Transverse colon (tissue), 4 donors: ENCODE data around the gene RAP1GAP2. TPM values are rescaled to one million over a fixed set of nuclear protein-coding genes. Genes with fewer than 3 reads are reported as not detected.

Experiments
- DNase-seq: peaks from one replicate; pipeline ENCODE4 v3.0.0-alpha.2; 2019
- H3K27ac ChIP-seq, 4 donors: fragments of 200-600 bp; sonication (generic); 2 replicates each; pipeline ENCODE4 v1.5.1; 2016 to 2018; ENCODE audit warnings: inconsistent platforms in 4 of 4
- H3K27me3 ChIP-seq: fragments of 200-600 bp; sonication (generic); 2 replicates; pipeline ENCODE4 v1.5.1; 2017; ENCODE audit warnings: inconsistent platforms
- H3K36me3 ChIP-seq, 4 donors: fragments of 200-600 bp; sonication (generic); 2 replicates each; pipeline ENCODE4 v1.5.1; 2017 to 2019; ENCODE audit warnings: inconsistent platforms in 4 of 4
- H3K4me1 ChIP-seq, 4 donors: fragments of 200-600 bp; sonication (generic); 2 replicates each; pipeline ENCODE4 v1.5.1; 2017 to 2020; ENCODE audit warnings: inconsistent platforms in 4 of 4
- H3K4me3 ChIP-seq, 4 donors: fragments of 200-600 bp; sonication (generic); 1 replicate in 1 of 4; 2 replicates in 3 of 4; pipeline versions ENCODE4 v1.5.1 to v1.6.1; 2017 to 2019; ENCODE audit warnings: inconsistent platforms in 4 of 4
- H3K9me3 ChIP-seq, 2 donors: fragments of 200-600 bp; sonication (generic); 2 replicates each; pipeline ENCODE4 v1.5.1; 2017 to 2019; ENCODE audit warnings: inconsistent platforms in 2 of 2
- EP300 ChIP-seq: sonication (generic); formaldehyde crosslinking; IDR thresholded peaks from one replicate; pipeline ENCODE4 v1.6.1; 2017; ENCODE audit warnings: antibody characterized with exemption, low read depth
- POLR2A ChIP-seq: fragments of 450-650 bp; IDR thresholded peaks from one replicate; pipeline ENCODE4 v1.6.1; 2016; ENCODE audit warnings: antibody characterized with exemption, mild to moderate bottlenecking, moderate library complexity
- POLR2AphosphoS5 ChIP-seq, 3 donors: sonication (generic); formaldehyde crosslinking; IDR thresholded peaks; one replicate each; pipeline ENCODE4 v1.6.1; 2016; ENCODE audit warnings: antibody characterized with exemption in 3 of 3
- WGBS, 2 donors: methylation state at CpG; one replicate each; pipeline ENCODE4 v1.1.5; 2018; ENCODE audit warnings: low coverage in 1 of 2; 5-methylcytosine and 5-hydroxymethylcytosine counted together
- in situ Hi-C, 4 donors: fragments of 200-750 bp; cut with MboI; loops; one replicate each; pipeline versions ENCODE4 v1.15.0 to v1.15.1; 2017; ENCODE audit warnings: low sequenced_read_pairs in 3 of 4, low pct_ligation_motif_present in 1 of 4, low pct_unique_long_range_greater_than_20kb in 1 of 4
- intact Hi-C: fragments of 100-400 bp; cut with DNase I; formaldehyde crosslinking; loops from one replicate; pipeline ENCODE4 v1.15.1; 2023; ENCODE audit warnings: low total_unique reads
- total RNA-seq, 4 donors: library from RNA; depleted of rRNA; stranded (reverse); fragments of >200 nt; gene quantifications; one replicate each; pipeline ENCODE4 v1.1.0, GENCODE V29; 2016
- TF ChIP-seq, protein P1 (sequence below), 5 experiments: fragments of 200-600 bp in 3 of 5; fragments of 450-650 bp in 2 of 5; sonication (generic) in 3 of 5; IDR thresholded peaks; 1 replicate in 2 of 5; 2 replicates in 3 of 5; pipeline ENCODE4 v1.5.1; 2016 to 2017; ENCODE audit warnings: antibody characterized with exemption in 5 of 5, inconsistent platforms in 3 of 5, mild to moderate bottlenecking in 2 of 5, moderate library complexity in 1 of 5

The RAP1GAP2 gene
- total RNA-seq, 4 donors from 2014 or later: 23.0 to 39.6 (median 33.9) TPM

DNA sequence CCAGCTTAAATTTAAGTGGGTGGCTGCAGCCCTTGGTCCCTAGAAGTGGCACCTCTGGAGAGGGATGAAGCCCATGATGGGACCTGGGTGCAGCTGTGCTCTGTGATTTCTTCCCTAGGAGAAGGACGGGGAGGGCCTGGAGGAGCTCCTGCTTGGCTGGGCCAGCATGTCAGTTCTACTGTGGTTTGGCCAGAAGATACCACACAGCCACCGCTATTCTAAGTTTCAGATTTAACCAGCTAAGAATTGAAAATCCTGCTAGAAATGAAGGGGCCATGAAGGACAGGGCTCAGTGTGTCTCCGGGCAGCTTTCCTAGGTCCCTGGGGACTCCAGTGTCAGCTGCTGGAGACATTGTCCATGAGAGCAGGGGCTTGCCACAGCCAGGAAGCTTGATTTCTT lies 9.7 kb downstream of the RAP1GAP2 start:
- Histone ChIP-seq H3K4me3 (no peak overlapping the region), H3K36me3 (no peaks in the 10 kb centered on the region), H3K4me1 (peaks cover 0 to 10% (median 5%) of the 10 kb centered on the region in 4 donors), H3K27ac (no peak overlapping the region), H3K9me3 (no peaks in the 10 kb centered on the region), H3K27me3 (no peaks in the 10 kb centered on the region)
- intact Hi-C loops (no loop called here), in situ Hi-C loops (no loop called here)
- WGBS, 2 donors: 33 to 45% methylated on average over 1 to 3 of the region's 3 CpGs
- TF ChIP-seq, protein P1, sequence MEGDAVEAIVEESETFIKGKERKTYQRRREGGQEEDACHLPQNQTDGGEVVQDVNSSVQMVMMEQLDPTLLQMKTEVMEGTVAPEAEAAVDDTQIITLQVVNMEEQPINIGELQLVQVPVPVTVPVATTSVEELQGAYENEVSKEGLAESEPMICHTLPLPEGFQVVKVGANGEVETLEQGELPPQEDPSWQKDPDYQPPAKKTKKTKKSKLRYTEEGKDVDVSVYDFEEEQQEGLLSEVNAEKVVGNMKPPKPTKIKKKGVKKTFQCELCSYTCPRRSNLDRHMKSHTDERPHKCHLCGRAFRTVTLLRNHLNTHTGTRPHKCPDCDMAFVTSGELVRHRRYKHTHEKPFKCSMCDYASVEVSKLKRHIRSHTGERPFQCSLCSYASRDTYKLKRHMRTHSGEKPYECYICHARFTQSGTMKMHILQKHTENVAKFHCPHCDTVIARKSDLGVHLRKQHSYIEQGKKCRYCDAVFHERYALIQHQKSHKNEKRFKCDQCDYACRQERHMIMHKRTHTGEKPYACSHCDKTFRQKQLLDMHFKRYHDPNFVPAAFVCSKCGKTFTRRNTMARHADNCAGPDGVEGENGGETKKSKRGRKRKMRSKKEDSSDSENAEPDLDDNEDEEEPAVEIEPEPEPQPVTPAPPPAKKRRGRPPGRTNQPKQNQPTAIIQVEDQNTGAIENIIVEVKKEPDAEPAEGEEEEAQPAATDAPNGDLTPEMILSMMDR (IDR thresholded peaks at IDR 0.05): no peak
- TF ChIP-seq EP300 (no peak), POLR2AphosphoS5 (IDR thresholded peaks at IDR 0.05) (no peak), POLR2A (no peak)
- DNase-seq: no peak

DNA sequence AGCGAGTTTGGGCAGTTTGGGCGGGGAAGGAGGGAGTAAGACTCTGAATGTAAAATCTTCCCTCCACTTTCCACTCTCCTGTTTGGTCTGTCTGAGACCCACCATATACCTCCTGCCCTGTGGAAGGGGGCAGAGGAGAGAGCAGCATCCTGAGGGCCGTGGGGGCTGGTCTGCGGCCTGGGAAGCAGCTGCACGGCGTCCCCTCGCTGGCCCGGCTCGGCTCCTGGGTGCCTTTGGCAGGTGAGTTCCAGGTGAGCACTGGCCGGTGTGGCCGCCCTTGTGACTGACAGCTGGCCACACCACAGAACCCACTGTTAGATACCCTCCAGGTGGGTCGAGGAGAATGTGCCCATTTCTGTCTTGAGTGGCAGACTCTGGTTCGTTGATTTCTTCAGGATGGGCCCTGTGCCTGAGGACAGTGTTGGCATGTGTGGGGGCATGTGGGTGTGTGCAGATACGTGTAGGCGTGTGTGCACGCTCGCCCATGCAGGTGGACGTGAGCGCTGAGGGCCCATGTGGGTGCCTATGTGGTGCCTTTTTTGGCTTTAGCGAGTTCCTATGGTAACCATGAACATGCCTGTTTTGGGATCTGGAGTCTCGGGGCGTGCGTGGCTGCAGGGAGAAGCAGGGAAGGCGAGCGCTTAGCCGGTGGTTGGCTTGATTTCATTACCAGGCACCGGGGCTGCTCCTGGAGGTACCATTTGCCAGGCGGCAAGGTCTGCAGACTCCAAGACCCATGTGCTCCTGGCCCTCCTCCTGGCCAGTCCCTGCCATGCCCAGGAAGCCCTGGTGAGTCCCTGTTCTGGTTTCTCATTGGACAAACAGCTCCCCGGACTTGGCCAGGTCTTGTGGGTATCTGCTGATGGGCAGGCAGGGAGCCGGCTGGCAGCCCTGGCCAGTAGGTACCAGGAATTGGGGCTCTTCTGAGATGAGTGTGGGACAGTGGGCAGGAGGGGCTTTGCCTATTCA lies 12.4 kb downstream of the RAP1GAP2 start:
- Histone ChIP-seq H3K4me3 (no peak overlapping the region), H3K27ac (no peak overlapping the region), H3K27me3 (no peaks in the 10 kb centered on the region), H3K36me3 (no peaks in the 10 kb centered on the region), H3K9me3 (no peaks in the 10 kb centered on the region), H3K4me1 (peaks cover 0 to 10% (median 5%) of the 10 kb centered on the region in 4 donors)
- intact Hi-C loops: no loop called here
- no peak for DNase-seq
- WGBS, 2 donors: 87 to 91% methylated on average over 5 to 24 of the region's 30 CpGs
- in situ Hi-C loops: no loop called here
- TF ChIP-seq, protein P1 (IDR thresholded peaks at IDR 0.05): no peak
- no peak for TF ChIP-seq POLR2AphosphoS5 (IDR thresholded peaks at IDR 0.05)
- TF ChIP-seq POLR2A: no peak
- TF ChIP-seq EP300: no peak

DNA sequence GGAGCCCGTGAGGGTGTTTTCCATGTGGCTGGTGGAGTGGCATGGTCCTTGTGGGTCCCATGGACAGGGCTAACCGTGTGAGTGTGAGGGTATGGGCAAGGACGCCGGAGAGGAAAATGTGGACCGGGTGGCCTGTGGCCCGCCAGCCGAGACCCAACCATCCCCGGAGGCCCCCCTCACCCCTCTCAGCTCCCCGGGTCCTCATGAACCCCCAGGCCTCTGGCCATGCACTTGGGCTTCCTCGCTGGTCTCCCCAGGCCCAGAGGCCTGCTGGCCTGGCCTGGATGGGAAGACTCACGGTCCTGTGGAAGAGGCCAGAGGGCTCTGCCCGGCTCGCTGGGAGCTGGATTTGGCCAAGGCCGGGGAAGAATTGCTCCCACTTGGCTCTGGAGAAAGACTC lies 13.1 kb downstream of the RAP1GAP2 start:
- Histone ChIP-seq H3K36me3 (no peaks in the 10 kb centered on the region), H3K27me3 (no peaks in the 10 kb centered on the region), H3K4me1 (peaks cover 0 to 10% (median 5%) of the 10 kb centered on the region in 4 donors), H3K4me3 (no peak overlapping the region), H3K9me3 (no peaks in the 10 kb centered on the region), H3K27ac (no peak overlapping the region)
- 88% methylated on average over 10 of the region's 14 CpGs; no CpG with 5 or more reads in 1 of the 2 donors for WGBS, 2 donors
- in situ Hi-C loops (no loop called here), intact Hi-C loops (no loop called here)
- DNase-seq: no peak
- TF ChIP-seq, protein P1 (IDR thresholded peaks at IDR 0.05): no peak
- no peak for TF ChIP-seq POLR2A
- TF ChIP-seq EP300: no peak
- TF ChIP-seq POLR2AphosphoS5 (IDR thresholded peaks at IDR 0.05): no peak

DNA sequence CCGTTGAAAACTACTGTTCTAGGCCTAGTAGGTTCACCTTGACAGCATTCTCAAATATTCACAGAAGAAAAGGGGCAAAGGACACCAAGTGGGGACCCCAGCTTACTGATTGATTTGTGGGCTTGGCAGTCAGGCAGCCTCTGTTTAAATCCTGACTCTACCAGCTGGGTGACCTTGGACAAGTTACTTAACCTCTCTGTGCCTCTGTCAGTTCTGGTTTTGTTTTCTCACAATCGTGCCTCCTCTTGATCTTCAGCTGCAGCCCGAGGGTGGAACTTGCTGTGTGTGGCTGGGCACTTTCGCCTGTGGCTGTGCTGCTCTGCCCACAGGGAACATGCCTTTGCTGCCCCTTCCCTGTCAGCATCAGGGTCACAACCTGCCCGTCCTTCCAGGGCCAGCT lies 17.8 kb downstream of the RAP1GAP2 start:
- no peak for DNase-seq
- Histone ChIP-seq H3K4me1 (peaks cover 0 to 9% (median 0%) of the 10 kb centered on the region in 4 donors), H3K4me3 (no peak overlapping the region), H3K9me3 (no peaks in the 10 kb centered on the region), H3K36me3 (no peaks in the 10 kb centered on the region), H3K27me3 (no peaks in the 10 kb centered on the region), H3K27ac (no peak overlapping the region)
- 53 to 71% methylated on average over 2 to 5 of the region's 5 CpGs for WGBS, 2 donors
- in situ Hi-C loops (no loop called here), intact Hi-C loops (no loop called here)
- TF ChIP-seq POLR2AphosphoS5 (IDR thresholded peaks at IDR 0.05): no peak
- TF ChIP-seq, protein P1 (IDR thresholded peaks at IDR 0.05): no peak
- TF ChIP-seq POLR2A: no peak
- no peak for TF ChIP-seq EP300
